GM12878 (cell line): ENCODE measurements around the gene COX6A2. TPM values are rescaled to one million over a fixed set of nuclear protein-coding genes. Genes with fewer than 3 reads are reported as not detected.

Source experiments
- BRCA1 ChIP-seq: IDR thresholded peaks from 2 replicates; pipeline ENCODE4 v1.6.1; 2011; ENCODE audit warnings: low read depth, low read length, improper control_type of control experiment
- CEBPB ChIP-seq, 2 experiments: fragments of 150-350 bp in 1 of 2; IDR thresholded peaks; 2 replicates each; pipeline ENCODE4 v1.6.1; 2012 to 2014; ENCODE audit warnings: low read depth in 2 of 2, low read length in 2 of 2, borderline replicate concordance in 1 of 2, inconsistent platforms in 1 of 2
- CTCF ChIP-seq, 3 experiments: IDR thresholded peaks in 2 of 3; conservative IDR thresholded peaks in 1 of 3; 2 replicates each; pipeline ENCODE4 v1.5.1; 2011; ENCODE audit warnings: low read depth in 3 of 3, low read length in 3 of 3, mild to moderate bottlenecking in 3 of 3, control low read depth in 2 of 3, moderate library complexity in 2 of 3, inconsistent platforms in 1 of 3, mixed read lengths in 1 of 3; ENCODE audit not compliant: control insufficient read depth in 2 of 3, insufficient read depth in 1 of 3; ENCODE audit errors: extremely low read depth in 1 of 3
- DPF2 ChIP-seq: fragments of 450-650 bp; IDR thresholded peaks from 2 replicates; pipeline ENCODE4 v1.6.1; 2017; ENCODE audit warnings: mild to moderate bottlenecking
- E2F4 ChIP-seq: IDR thresholded peaks from 2 replicates; pipeline ENCODE4 v1.6.1; 2012; ENCODE audit warnings: low read depth, low read length, improper control_type of control experiment
- ESRRA ChIP-seq: IDR thresholded peaks from 2 replicates; pipeline ENCODE4 v1.6.1; 2012; ENCODE audit warnings: mild to moderate bottlenecking, low read length, improper control_type of control experiment
- FOXK2 ChIP-seq: fragments of 450-650 bp; IDR thresholded peaks from 2 replicates; pipeline ENCODE4 v1.6.1; 2017; ENCODE audit warnings: mild to moderate bottlenecking, moderate library complexity
- HDAC2 ChIP-seq: fragments of 200-600 bp; sonication (generic); IDR thresholded peaks from 2 replicates; pipeline ENCODE4 v1.6.1; 2017
- HDGF ChIP-seq: fragments of 450-650 bp; IDR thresholded peaks from 2 replicates; pipeline ENCODE4 v1.6.1; 2016; ENCODE audit warnings: antibody characterized with exemption
- IKZF2 ChIP-seq, 2 experiments: fragments of 450-650 bp; IDR thresholded peaks; 2 replicates each; pipeline ENCODE4 v1.6.1; 2017; ENCODE audit warnings: mild to moderate bottlenecking in 2 of 2, moderate library complexity in 2 of 2
- IRF5 ChIP-seq: fragments of 450-650 bp; IDR thresholded peaks from 2 replicates; pipeline ENCODE4 v1.6.1; 2017; ENCODE audit warnings: borderline replicate concordance
- JUND ChIP-seq: IDR thresholded peaks from 2 replicates; pipeline ENCODE4 v1.6.1; 2012; ENCODE audit warnings: low read depth, mild to moderate bottlenecking, low read length, improper control_type of control experiment, moderate library complexity
- MAX ChIP-seq: IDR thresholded peaks from 2 replicates; pipeline ENCODE4 v1.6.1; 2012; ENCODE audit warnings: low read depth, low read length, improper control_type of control experiment
- MEF2B ChIP-seq: fragments of 450-650 bp; IDR thresholded peaks from 2 replicates; pipeline ENCODE4 v1.6.1; 2018; ENCODE audit warnings: mild to moderate bottlenecking, moderate library complexity; ENCODE audit not compliant: partially characterized antibody, poor library complexity, severe bottlenecking
- MTA3 ChIP-seq: IDR thresholded peaks from 2 replicates; pipeline ENCODE4 v1.6.1; 2012; ENCODE audit warnings: low read length, inconsistent platforms, borderline replicate concordance
- MXI1 ChIP-seq: fragments of 150-350 bp; IDR thresholded peaks from 2 replicates; pipeline ENCODE4 v1.6.1; 2011; ENCODE audit warnings: low read depth, mild to moderate bottlenecking, inconsistent platforms, low read length, improper control_type of control experiment
- NBN ChIP-seq: fragments of 450-650 bp; IDR thresholded peaks from 2 replicates; pipeline ENCODE4 v1.6.1; 2016
- NRF1 ChIP-seq: conservative IDR thresholded peaks from 2 replicates; pipeline ENCODE4 v1.6.1; 2011; ENCODE audit warnings: mild to moderate bottlenecking, low read depth, low read length, improper control_type of control experiment
- POLR2AphosphoS2 ChIP-seq: IDR thresholded peaks from 2 replicates; pipeline ENCODE4 v1.6.1; 2011; ENCODE audit warnings: low read depth, mild to moderate bottlenecking, low read length, improper control_type of control experiment, moderate library complexity
- RCOR1 ChIP-seq: conservative IDR thresholded peaks from 2 replicates; pipeline ENCODE4 v1.6.1; 2012; ENCODE audit warnings: low read depth, low read length, improper control_type of control experiment
- REST ChIP-seq: IDR thresholded peaks from 2 replicates; pipeline ENCODE4 v1.6.1; 2012; ENCODE audit warnings: mild to moderate bottlenecking, low read depth, low read length
- RUNX3 ChIP-seq: IDR thresholded peaks from 2 replicates; pipeline ENCODE4 v1.6.1; 2012; ENCODE audit warnings: low read length, inconsistent platforms
- SREBF1 ChIP-seq: IDR thresholded peaks from 2 replicates; pipeline ENCODE4 v1.6.1; 2012; ENCODE audit warnings: mild to moderate bottlenecking, low read length
- SUPT20H ChIP-seq: IDR thresholded peaks from 2 replicates; pipeline ENCODE4 v1.6.1; 2011; ENCODE audit warnings: low read depth, mild to moderate bottlenecking, low read length, moderate library complexity, borderline replicate concordance; ENCODE audit not compliant: control insufficient read depth
- TAF1 ChIP-seq: IDR thresholded peaks from 2 replicates; pipeline ENCODE4 v1.6.1; 2011; ENCODE audit warnings: mild to moderate bottlenecking, low read depth, low read length, borderline replicate concordance
- WRNIP1 ChIP-seq: IDR thresholded peaks from 2 replicates; pipeline ENCODE4 v1.6.1; 2011; ENCODE audit warnings: low read depth, low read length, improper control_type of control experiment, borderline replicate concordance
- polyA plus RNA-seq, 11 experiments: library from polyadenylated mRNA; depleted of rRNA in 4 of 11; unstranded in 6 of 11; stranded (reverse) in 5 of 11; fragments of >200 nt; fragmentation: Nextera tagmentation in 4 of 11; fragmentation: Illumina TruSeq in 1 of 11; extraction: Ambion mirVana in 4 of 11; extraction: Trizol in 1 of 11; gene quantifications; 1 replicate in 1 of 11; 2 replicates in 10 of 11; pipeline versions ENCODE4 v1.2.1 to v1.2.3, GENCODE V29; 2011 to 2016; ENCODE audit warnings: inconsistent platforms in 2 of 11, missing spikeins in 2 of 11, low read depth in 1 of 11
- total RNA-seq, 4 experiments: library from RNA; depleted of rRNA in 3 of 4; stranded (reverse); fragments of >200 nt in 3 of 4; fragmentation: Illumina TruSeq in 1 of 4; extraction: Trizol in 1 of 4; gene quantifications; 2 replicates each; pipeline versions ENCODE4 v1.2.1 to v1.2.3, GENCODE V29; 2013 to 2021

The COX6A2 gene
- total and polyA plus RNA-seq, 10 of the 15 experiments (the other 5 are each of a cell fraction or from before 2014, with no cell fraction given) = not detected

GRCh38 chr16:31421587-31421986 lies 6.6 kb downstream of the COX6A2 start (continued):
- TF ChIP-seq TAF1 (no peak), ESRRA (no peak), DPF2 (peak; percentile 74), POLR2AphosphoS2 (no peak), HDAC2 (no peak), CEBPB (IDR thresholded peaks at IDR 0.05; ENCODE audit: borderline replicate concordance in 1 of 2, low read depth in 2 of 2, low read length in 2 of 2) (no peak), JUND (no peak), MXI1 (no peak), WRNIP1 (no peak), NBN (peak; percentile 62; the same call in 1 of the 2 replicates), FOXK2 (no peak), BRCA1 (no peak), RCOR1 (no peak), SUPT20H (no peak), IKZF2 (IDR thresholded peaks at IDR 0.05) (peak in 1 of 2 experiments; percentile 55; a peak in 2 of 4 replicates), CTCF (IDR thresholded peaks at IDR 0.05 in 2 of 3, conservative IDR thresholded peaks at IDR 0.05 in 1 of 3; ENCODE audit: control insufficient read depth in 2 of 3, extremely low read depth in 1 of 3, insufficient read depth in 1 of 3, low read depth in 3 of 3, low read length in 3 of 3) (no peak), SREBF1 (no peak), IRF5 (no peak), NRF1 (no peak), E2F4 (no peak), MTA3 (no peak), MAX (no peak), MEF2B (no peak), RUNX3 (peak; percentile 89), HDGF (no peak), REST (no peak)
